ENCODE data around the gene PDE6H.

PDE6H gene

GRCh38 chr12:14972816-14973215 is at the start of gene PDE6H:
Gene PDE6H, plus strand, starts transcription at chr12:14973042. Its CDS starts 4,971 bp downstream, at chr12:14978013.
- DNase-seq (ENCODE audit: low spot score), result no peak

- DNase-seq (ENCODE audit: low spot score), result no peak
Observed at GRCh38 chr12:14923944-14924343, 48.9 kb upstream of the PDE6H start.

- DNase-seq (ENCODE audit: low spot score), result no peak
Observed at GRCh38 chr12:14924541-14924940, 48.3 kb upstream of the PDE6H start.

GRCh38 chr12:14927267-14927666 is 45.6 kb upstream of the PDE6H start:
- no peak for DNase-seq (ENCODE audit: low spot score)

- no peak for DNase-seq (ENCODE audit: low spot score)
Observed at GRCh38 chr12:14928931-14929330, 43.9 kb upstream of the PDE6H start.

GRCh38 chr12:14930299-14930698 is 42.5 kb upstream of the PDE6H start:
- no peak for DNase-seq (ENCODE audit: low spot score)

- DNase-seq (ENCODE audit: low spot score), result no peak
Observed at GRCh38 chr12:14931359-14931758, 41.5 kb upstream of the PDE6H start.

GRCh38 chr12:14931791-14932560 is 40.9 kb upstream of the PDE6H start:
- no peak for DNase-seq (ENCODE audit: low spot score)

- DNase-seq (ENCODE audit: low spot score), result no peak
Observed at GRCh38 chr12:14934511-14934910, 38.3 kb upstream of the PDE6H start.

- no peak for DNase-seq (ENCODE audit: low spot score)
Observed at GRCh38 chr12:14935031-14935430, 37.8 kb upstream of the PDE6H start.

- no peak for DNase-seq (ENCODE audit: low spot score)
Observed at GRCh38 chr12:14936224-14936861, 36.5 kb upstream of the PDE6H start.

GRCh38 chr12:14937014-14937413 is 35.8 kb upstream of the PDE6H start:
- DNase-seq (ENCODE audit: low spot score), result no peak

GRCh38 chr12:14937689-14938088 is 35.2 kb upstream of the PDE6H start:
- DNase-seq (ENCODE audit: low spot score), result peak; percentile 52

- no peak for DNase-seq (ENCODE audit: low spot score)
Observed at GRCh38 chr12:14938301-14938700, 34.5 kb upstream of the PDE6H start, which contains the start of gene ERP27. Gene ERP27, minus strand, starts transcription at chr12:14938537. Its CDS starts 29 bp downstream, at chr12:14938508.

GRCh38 chr12:14941369-14941768 is 31.5 kb upstream of the PDE6H start:
- DNase-seq (ENCODE audit: low spot score), result no peak

- DNase-seq (ENCODE audit: low spot score), result no peak
Observed at GRCh38 chr12:14942196-14942931, 30.5 kb upstream of the PDE6H start.

- DNase-seq (ENCODE audit: low spot score), result no peak
Observed at GRCh38 chr12:14946162-14946561, 26.7 kb upstream of the PDE6H start.

GRCh38 chr12:14946861-14947260 is 26.0 kb upstream of the PDE6H start:
- DNase-seq (ENCODE audit: low spot score), result no peak

- peak; percentile 89 for DNase-seq (ENCODE audit: low spot score)
Observed at GRCh38 chr12:14948672-14949071, 24.2 kb upstream of the PDE6H start.

GRCh38 chr12:14949631-14950030 is 23.2 kb upstream of the PDE6H start:
- DNase-seq (ENCODE audit: low spot score), result no peak

- no peak for DNase-seq (ENCODE audit: low spot score)
Observed at GRCh38 chr12:14950421-14950820, 22.4 kb upstream of the PDE6H start.

- DNase-seq (ENCODE audit: low spot score), result no peak
Observed at GRCh38 chr12:14950982-14951746, 21.7 kb upstream of the PDE6H start.
